Brain pericyte (primary cell): ENCODE measurements around the gene EHD2.
"Not testable (repeated sequence)": the region's sequence is repeated elsewhere in the genome, so short reads cannot be mapped to it uniquely, and the experiment has no call there.

ENCODE experiments used
- DNase-seq: peaks from one replicate; pipeline ENCODE4 v3.0.0-alpha.2; 2012; ENCODE audit warnings: low read depth, low spot score

Gene EHD2, protein sequence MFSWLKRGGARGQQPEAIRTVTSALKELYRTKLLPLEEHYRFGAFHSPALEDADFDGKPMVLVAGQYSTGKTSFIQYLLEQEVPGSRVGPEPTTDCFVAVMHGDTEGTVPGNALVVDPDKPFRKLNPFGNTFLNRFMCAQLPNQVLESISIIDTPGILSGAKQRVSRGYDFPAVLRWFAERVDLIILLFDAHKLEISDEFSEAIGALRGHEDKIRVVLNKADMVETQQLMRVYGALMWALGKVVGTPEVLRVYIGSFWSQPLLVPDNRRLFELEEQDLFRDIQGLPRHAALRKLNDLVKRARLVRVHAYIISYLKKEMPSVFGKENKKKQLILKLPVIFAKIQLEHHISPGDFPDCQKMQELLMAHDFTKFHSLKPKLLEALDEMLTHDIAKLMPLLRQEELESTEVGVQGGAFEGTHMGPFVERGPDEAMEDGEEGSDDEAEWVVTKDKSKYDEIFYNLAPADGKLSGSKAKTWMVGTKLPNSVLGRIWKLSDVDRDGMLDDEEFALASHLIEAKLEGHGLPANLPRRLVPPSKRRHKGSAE

DNA sequence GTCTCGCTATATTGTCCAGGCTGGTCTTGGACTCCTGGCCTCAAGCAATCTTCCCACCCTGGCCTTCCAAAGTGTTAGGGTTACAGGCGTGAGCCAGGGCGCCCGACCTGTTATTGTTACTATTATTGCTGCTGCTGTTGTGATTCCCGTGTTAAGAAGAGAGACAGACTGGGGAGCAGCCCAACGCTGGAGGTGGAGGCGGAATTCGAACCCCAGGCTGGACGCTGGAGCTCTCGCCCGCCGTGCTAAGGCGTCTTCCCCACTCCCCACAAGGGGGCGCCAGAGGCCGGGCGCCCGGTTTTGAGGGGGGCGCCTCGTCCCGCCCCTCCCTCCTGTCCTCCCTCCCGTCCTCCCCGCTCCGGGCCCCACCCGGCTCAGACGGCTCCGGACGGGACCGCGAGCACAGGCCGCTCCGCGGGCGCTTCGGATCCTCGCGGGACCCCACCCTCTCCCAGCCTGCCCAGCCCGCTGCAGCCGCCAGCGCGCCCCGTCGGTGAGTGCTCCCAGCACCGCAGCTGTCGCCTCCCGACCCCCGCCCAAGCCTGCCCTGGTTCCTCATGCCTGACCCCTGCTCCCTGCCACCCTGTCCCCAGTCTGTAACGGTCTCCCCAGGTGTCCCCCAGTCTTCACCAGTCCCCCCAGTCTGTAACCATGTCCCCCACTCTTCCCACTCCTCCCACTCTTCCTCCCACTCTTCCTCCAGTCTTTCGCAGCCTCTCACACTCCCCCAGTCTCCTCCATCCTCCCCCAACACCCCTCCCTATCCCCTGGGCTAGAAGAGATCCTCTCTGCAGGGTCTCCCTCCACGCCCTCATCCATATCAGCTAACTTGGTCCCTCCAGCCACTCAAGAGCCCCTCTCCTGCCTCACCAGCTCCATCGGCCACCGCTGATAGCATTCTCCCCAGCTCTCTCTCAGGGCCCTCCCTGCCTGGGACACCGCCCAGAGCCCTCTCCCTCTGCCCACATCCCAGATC is at the start of gene EHD2:
EHD2 (plus strand) TSS at position 377 of the 976 bp plus-strand sequence. CDS start 3,191 bp downstream, outside the sequence.
- no peak for DNase-seq

DNA sequence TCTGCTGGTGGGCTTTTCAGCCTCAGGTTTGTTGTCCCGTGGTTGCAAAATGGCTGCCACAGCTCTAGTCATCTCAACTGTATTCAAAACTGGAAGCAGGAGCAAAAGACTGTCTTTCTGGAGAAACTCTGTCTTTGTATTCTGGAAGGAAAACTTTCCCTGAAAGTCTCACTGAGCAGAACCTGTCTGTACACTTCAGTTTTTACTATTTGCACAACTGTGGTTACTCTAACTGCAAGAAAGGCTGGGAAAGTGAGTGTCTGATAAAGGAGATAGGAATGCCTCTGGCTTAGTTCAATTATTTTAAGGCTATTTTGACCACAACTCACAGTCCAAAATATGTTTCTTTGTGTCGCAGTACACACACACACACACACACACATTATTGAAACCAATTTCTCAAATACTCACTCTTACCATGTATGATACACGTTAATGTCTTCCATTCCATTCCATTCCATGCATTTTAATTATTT is 49.7 kb upstream of the EHD2 start:
- DNase-seq, result peak; percentile 32

DNA sequence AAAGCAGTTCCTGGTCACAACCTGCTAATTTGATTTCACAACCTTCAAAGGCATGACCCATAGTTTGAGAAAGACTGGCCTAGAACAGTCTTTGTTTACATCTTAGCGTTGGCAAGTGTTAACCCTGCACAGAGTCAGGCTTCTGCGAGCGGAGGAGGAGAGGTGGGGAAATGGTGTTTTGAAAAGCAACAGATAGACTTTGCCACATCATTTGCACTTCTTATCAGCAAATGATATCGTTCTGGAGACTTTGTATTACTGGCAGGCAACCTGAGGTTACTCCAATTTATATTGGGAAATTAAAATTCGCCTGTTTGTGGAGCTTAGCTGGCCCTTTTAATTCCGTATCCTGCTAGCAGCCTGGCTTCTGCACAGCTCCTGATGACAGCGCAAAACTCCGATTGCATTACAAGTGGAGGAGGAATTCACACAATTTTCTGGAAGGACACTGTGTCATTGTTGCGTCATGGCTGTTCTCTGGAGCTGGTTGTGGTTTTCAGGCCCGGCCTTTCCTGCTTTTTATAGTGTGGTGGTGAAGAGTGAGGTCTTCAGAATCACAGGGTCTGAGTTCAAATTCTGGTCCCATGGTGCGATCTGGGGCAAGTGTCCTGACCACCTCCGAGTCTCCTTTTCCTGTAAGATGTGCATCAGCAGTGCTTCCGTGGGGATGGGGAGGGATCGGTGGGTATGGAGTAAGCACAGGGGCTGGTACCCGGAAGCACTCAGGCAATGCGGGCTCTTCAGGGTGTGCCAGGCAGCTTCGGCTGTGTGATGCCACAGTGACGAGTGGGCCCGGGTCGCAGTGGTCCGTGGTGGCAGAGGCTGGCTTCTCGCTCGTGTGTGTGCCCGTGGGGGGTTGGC is 49.1 kb upstream of the EHD2 start:
- DNase-seq, result peak; percentile 89

DNA sequence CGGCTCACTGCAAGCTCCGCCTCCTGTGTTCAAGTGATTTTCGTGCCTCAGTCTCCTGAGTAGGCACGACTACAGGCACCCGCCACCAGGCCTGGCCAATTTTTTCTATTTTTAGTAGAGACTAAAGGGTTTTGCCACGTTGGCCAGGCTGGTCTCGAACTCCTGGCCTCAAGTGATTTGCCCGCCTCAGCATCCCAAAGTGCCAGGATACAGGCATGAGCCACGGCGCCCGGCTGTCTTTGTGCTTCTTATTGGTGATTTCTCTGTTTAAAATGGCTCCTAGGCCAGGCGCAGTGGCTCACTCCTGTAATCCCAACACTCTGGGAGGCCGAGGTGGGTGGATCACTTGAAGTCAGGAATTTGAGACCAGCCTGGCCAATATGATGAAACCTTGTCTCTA is 44.7 kb upstream of the EHD2 start:
- DNase-seq, result not testable (repeated sequence)

DNA sequence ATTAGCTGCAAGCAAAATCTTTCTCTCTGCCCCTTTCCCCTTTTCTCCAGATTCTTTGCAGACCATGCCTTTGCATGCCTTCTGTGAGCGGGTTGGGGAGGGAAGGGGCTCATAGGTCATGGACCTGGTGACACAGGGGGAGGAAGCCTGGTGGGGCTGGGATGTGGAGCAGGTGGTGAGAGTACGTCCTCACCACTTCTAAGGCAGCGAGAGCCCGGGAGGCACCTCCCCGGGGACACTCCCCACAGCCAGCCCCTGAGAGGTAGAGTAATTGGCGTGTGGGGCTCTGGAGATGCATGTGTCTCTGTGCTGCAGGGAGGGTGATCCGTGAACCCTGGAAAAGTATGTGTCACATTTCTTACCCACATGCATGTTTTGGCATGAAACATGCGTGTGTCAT is 42.5 kb upstream of the EHD2 start:
- no peak for DNase-seq

DNA sequence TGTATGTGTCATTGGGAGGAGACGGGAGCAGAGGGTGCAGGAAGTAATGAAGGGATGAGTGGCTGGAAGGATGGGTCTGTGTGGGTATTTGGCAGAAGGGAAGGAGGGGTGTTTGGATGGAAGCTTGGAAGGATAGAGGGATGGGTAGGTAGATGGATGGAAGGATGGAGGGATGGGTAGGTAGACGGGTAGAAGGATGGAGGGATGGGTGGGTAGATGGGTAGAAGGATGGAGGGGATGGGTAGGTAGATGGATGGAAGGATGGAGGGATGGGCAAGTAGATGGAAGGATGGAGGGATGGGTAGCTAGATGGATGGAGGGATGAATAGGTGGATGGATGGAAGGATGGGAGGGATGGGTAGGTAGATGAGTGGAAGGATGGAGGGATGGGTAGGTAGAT is 41.7 kb upstream of the EHD2 start:
- no peak for DNase-seq

DNA sequence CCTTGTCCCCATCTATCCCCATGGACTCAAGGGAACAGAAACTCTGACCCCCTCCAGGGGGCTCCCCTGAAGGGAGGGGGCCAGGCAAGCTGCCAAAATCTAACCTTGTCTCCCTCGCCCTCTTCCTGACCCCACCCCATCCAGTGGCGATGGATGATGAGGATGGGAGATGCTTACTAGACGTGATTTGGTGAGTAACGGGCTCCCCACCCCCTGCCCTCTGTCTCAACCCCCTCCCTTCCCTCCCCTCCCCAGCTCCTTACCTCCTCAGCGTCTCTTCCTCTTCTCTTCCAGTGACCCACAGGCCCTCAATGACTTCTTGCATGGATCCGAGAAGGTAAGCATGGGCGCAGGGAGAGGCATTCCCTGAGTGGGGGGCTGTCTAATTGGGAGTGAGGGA is 39.8 kb upstream of the EHD2 start:
- no peak for DNase-seq

DNA sequence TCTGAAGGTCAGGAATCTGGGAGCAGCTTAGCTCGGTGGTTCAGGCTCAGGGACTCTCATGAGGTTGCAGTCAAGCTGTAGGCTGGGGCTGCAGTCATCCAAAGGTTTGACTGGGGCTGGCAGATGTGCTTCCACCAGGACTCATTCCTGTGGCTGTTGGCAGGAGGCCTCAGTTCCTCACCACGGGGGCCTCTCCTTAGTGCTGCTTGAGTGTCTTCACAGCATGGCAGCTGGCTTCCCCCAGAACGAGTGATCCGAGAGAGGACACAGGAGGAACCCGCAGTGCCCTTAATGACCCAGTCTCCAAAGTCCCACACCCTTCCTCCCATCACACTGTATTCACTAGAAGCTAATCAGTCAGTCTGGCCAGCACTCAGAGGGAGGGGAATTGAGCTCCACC is 38.7 kb upstream of the EHD2 start:
- DNase-seq, result no peak

DNA sequence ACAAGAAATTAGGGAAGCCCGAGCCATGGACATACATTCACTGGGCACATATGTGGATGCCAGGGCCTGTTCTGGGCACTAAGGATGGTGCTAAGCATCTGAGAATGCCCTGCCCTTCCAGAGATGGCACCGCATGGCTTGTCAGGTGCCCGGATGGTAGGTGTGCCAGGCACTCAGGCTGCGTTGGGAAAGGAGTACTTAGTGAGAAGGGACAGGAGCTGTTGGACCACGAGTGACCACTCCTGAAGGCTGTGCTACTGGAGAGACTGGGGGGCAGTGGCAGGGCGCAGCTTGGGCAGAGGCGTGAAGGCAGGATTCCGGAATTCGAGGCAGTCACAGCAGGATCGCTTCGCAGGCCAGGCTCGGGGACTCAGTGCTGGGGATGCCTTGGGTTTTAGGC is 38.0 kb upstream of the EHD2 start:
- DNase-seq, result no peak

DNA sequence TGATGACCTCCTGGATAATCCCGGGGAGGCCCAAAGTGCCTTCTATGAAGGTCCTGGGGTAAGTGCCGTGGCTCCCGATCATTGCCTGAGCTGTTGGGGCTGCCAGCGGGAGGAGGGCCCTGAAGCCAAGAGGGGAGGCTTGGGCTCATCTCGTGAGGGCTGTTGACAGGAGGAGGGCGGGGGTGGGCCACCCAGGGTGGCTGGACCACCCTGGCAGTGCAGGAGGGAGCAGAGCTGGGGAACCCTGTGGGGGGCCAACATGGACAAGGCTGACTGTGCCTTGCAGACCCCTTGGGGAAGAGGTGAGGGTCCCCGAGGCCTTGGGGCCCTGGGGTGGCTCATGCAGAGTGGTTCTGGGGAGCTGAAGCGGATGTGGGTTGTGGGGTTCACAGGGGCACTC is 37.4 kb upstream of the EHD2 start:
- no peak for DNase-seq

DNA sequence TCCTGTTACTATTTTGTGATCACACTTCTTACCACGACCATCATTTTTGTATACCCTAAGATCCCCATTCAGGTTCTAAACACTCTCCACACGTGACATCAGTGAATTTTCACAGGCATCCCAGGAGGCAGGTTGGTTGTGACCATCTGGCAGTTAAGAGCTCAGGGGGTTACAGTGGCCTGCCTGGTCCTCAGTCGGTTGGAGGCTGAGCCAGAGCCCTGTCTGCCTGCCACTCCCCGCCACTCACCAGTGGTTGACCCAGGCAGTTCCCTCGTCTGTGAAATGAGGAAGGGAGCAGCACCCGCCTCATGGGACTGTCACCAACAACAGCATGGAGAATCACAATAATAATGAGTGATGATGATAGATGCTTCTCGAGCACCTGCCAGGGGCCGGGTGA is 36.4 kb upstream of the EHD2 start:
- no peak for DNase-seq

DNA sequence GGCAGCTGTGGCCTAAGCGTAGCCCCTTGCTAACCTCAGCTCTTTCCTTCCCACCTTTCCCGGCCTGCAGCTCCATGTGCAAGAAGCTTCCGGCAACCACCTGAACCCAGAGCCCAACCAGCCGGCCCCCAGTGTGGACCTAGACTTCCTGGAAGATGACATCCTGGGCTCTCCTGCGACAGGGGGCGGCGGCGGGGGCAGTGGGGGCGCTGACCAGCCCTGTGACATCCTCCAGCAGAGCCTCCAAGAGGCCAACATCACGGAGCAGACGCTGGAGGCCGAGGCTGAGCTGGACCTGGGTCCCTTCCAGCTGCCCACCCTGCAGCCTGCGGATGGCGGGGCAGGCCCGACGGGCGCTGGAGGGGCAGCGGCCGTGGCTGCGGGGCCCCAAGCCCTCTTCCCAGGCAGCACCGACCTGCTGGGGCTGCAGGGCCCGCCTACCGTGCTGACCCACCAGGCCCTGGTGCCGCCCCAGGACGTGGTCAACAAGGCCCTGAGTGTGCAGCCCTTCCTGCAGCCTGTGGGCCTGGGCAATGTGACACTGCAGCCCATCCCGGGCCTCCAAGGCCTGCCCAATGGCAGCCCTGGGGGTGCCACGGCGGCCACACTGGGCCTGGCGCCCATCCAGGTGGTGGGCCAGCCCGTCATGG is 33.8 kb upstream of the EHD2 start:
- no peak for DNase-seq

DNA sequence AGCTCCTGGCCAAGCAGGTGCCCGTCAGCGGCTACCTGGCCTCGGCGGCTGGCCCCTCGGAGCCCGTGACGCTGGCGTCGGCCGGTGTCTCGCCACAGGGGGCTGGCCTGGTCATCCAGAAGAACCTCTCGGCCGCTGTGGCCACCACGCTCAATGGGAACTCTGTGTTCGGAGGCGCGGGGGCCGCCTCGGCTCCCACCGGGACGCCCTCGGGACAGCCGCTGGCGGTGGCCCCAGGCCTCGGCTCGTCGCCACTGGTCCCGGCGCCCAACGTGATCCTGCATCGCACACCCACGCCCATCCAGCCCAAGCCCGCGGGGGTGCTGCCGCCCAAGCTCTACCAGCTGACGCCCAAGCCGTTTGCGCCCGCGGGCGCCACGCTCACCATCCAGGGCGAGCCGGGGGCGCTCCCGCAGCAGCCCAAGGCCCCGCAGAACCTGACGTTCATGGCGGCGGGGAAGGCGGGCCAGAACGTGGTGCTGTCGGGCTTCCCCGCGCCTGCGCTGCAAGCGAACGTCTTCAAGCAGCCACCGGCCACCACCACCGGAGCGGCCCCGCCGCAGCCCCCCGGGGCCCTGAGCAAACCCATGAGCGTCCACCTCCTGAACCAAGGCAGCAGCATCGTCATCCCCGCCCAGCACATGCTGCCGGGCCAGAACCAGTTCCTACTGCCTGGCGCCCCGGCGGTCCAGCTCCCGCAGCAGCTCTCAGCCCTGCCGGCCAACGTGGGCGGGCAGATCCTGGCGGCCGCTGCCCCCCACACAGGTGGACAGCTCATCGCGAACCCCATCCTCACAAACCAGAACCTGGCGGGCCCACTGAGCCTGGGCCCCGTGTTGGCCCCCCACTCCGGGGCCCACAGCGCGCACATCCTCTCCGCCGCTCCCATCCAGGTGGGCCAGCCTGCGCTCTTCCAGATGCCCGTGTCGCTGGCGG is 33.0 kb upstream of the EHD2 start:
- DNase-seq, result no peak

DNA sequence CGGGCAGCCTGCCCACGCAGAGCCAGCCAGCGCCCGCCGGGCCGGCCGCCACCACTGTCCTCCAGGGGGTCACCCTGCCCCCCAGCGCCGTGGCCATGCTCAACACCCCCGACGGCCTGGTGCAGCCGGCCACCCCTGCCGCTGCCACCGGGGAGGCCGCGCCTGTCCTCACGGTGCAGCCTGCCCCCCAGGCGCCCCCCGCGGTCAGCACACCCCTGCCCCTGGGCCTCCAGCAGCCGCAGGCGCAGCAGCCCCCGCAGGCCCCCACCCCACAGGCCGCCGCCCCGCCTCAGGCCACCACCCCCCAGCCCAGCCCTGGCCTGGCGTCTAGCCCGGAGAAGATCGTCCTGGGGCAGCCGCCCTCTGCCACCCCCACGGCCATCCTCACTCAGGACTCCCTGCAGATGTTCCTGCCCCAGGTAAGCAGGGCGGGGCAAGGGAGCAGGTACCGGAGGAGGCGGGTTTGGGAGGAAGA is 32.3 kb upstream of the EHD2 start:
- DNase-seq, result no peak

DNA sequence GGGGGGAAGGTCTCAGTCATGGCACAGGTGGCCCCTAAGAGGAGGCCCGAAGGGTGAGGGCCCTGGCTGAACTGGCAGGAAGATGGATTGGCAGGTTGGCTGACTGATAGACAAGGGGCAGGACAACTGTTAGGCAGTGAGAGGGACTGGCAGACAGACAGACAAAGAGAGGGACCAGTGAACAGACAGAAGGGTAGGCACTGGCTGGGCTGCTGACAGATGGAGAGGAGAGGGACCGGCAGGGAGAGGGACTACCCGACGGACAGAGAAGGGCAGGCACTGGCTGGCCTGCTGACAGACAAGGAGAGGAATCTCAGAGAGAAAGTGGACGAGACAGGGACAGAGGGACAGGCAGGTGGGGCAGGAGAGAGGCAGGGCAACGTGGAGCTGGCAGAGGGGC is 31.8 kb upstream of the EHD2 start:
- no peak for DNase-seq

DNA sequence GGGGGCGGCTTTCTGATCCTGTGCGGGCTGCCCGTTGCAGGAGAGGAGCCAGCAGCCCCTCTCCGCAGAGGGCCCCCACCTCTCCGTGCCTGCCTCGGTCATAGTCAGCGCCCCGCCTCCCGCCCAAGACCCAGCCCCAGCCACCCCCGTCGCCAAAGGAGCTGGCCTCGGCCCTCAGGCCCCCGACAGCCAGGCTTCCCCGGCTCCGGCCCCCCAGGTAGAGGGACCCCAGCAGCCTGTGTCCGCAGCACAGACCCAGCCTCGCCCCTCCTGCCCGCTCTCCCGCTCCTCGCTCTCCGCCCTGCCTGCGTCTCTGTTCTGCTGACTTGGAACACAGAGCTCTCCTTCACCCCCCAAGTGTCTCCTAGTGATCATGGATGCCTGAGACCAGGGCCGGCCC is 31.3 kb upstream of the EHD2 start:
- DNase-seq, result no peak

DNA sequence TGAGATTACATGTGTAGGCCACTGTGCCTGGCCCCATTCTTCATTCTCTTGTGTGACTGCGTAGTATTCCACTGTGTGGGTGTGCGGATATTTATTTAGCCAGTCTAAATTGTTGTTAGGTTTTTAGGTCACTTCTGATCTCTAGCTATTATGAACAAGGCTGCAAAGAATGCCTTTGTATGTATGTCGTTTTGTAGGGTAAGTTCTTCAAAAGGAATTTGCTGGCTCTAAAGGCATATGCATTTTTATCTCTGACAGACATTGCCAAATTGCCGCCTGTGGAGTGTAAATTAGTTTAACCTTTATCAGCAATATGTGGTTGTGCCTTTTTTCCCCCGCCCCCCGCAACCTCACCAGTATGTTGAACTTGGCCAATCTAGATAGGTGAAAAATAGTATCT is 30.3 kb upstream of the EHD2 start:
- no peak for DNase-seq

DNA sequence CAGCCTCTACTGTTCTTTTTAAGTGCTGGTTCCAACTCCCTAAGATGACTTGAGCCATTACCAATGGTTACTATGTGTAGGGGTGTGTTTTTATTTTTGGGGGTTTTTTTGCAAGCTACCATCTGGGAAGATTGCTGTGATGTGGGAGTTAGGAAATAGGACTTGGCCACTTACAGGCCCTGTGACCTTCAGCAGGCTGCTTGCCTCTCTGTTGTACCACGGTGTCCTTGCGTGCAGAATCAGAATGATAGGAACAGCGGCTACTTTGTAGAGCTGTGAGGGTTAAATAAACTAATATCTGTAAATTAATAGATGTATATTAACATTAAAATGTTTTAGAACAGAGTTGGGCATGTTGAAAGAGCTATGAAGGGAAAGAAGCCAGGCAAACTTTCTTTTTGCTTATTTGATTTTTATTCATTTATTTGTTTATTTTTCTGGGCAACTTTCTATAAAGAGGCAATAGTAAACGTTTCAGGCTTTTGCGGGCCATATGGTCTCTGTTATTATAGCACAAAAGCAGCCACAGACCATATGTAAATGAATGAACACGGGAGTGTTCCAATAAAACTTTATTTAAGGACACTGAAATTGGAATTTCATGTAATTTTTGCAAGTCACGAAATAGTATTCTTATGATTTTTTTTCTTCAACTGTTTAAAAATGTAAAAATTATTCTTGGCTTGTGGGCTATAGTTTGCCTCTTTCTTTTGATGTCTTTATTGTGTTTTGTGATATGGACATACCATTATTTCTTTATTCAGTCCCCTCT is 26.4 kb upstream of the EHD2 start:
- DNase-seq, result no peak

DNA sequence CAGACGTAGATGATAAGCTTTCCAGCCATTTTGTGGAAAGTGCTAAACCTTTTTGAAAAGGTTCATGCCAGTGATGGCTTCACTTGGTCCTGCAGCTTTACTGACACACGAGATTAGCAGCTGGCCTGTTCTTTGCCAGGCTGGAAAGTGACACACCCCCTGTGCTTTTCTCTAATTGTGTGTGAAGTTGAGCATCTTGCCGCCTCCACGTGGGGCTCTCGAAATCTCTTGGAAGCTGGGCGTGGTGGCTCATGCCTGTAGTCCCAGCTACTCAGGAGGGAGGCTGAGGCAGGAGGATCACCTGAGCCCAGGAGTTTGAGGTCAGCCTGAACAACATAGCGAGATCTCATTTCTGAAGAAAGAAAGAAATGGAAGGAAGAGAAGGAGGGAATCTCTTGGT is 25.3 kb upstream of the EHD2 start:
- no peak for DNase-seq
